Thymus (tissue), 11 donors: ENCODE results near the gene WNT7A. TPM values are rescaled to one million over a fixed set of nuclear protein-coding genes. Genes with fewer than 3 reads are reported as not detected.

Source experiments
- DNase-seq, 9 donors: peaks; one replicate each; pipeline ENCODE4 v3.0.0-alpha.2; 2013; ENCODE audit warnings: low spot score in 9 of 9, low read depth in 6 of 9, missing footprints in 1 of 9
- H3K27ac ChIP-seq, 2 donors: one replicate each; pipeline ENCODE4 v1.5.1; 2013; ENCODE audit warnings: control low read depth in 1 of 2, low read depth in 1 of 2, low read length in 1 of 2, mild to moderate bottlenecking in 1 of 2, moderate library complexity in 1 of 2
- H3K27me3 ChIP-seq, 2 donors: one replicate each; pipeline ENCODE4 v1.5.1; 2013; ENCODE audit warnings: low read length in 1 of 2; ENCODE audit not compliant: control insufficient read depth in 2 of 2, insufficient read depth in 1 of 2
- H3K36me3 ChIP-seq, 2 donors: one replicate each; pipeline ENCODE4 v1.5.1; 2013; ENCODE audit warnings: low read length in 1 of 2, mild to moderate bottlenecking in 1 of 2, moderate library complexity in 1 of 2; ENCODE audit not compliant: control insufficient read depth in 2 of 2, insufficient read depth in 2 of 2
- H3K4me1 ChIP-seq, 2 donors: one replicate each; pipeline ENCODE4 v1.5.1; 2013; ENCODE audit warnings: low read length in 2 of 2; ENCODE audit not compliant: control insufficient read depth in 2 of 2, insufficient read depth in 2 of 2
- H3K4me3 ChIP-seq, 2 donors: one replicate each; pipeline ENCODE4 v1.5.1; 2013; ENCODE audit warnings: low read length in 2 of 2, control low read depth in 1 of 2, mild to moderate bottlenecking in 1 of 2
- H3K9me3 ChIP-seq, 2 donors: one replicate each; pipeline ENCODE4 v1.5.1; 2013; ENCODE audit warnings: low read length in 1 of 2, mild to moderate bottlenecking in 1 of 2; ENCODE audit not compliant: control insufficient read depth in 2 of 2, insufficient read depth in 1 of 2
- WGBS: extraction: QIAGEN DNeasy Blood & Tissue Kit; methylation state at CpG from one replicate; pipeline ENCODE4 v1.1.7; 2013; 5-methylcytosine and 5-hydroxymethylcytosine counted together
- polyA plus RNA-seq: library from polyadenylated mRNA; stranded (reverse); fragments of 200-250 nt; gene quantifications from one replicate; pipeline ENCODE4 v1.2.3, GENCODE V29; 2013
- total RNA-seq: library from RNA; stranded (reverse); fragments of 120-200 nt; gene quantifications from one replicate; pipeline ENCODE4 v1.2.4, GENCODE V29; 2013
- donor health status: healthy.

The WNT7A gene
- total and polyA plus RNA-seq, 2 donors = under 0.01 to 0.14 TPM

DNA sequence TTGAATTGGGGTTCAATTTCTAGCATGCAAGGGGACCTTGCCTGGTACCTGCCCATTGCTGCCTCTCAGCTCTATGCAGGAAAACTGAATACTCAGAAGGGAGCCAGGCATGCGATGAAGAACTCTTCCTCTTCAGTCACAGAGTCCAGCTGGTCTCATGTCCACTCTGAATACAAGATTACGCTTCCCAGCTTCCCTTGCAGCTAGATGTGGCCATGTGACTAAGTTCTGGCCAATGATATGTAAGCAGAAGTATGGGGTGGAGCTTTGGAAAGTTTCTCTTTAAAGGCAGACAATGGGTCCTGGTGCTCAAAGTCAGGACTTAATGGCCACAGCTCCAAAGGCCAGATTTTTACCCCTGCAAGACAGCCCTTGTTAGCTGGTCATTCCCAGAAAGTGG lies 9.0 kb downstream of the WNT7A start:
- Histone ChIP-seq H3K9me3 (peaks cover 0 to 2% of the 10 kb centered on the region in 2 donors), H3K27me3 (peaks cover 3 to 46% of the 10 kb centered on the region in 2 donors), H3K4me3 (no peak overlapping the region), H3K36me3 (no peaks in the 10 kb centered on the region), H3K27ac (no peak overlapping the region), H3K4me1 (peaks cover 0 to 10% of the 10 kb centered on the region in 2 donors)
- DNase-seq = no peak
- WGBS = 94% methylated on average over 2 of the region's 2 CpGs

DNA sequence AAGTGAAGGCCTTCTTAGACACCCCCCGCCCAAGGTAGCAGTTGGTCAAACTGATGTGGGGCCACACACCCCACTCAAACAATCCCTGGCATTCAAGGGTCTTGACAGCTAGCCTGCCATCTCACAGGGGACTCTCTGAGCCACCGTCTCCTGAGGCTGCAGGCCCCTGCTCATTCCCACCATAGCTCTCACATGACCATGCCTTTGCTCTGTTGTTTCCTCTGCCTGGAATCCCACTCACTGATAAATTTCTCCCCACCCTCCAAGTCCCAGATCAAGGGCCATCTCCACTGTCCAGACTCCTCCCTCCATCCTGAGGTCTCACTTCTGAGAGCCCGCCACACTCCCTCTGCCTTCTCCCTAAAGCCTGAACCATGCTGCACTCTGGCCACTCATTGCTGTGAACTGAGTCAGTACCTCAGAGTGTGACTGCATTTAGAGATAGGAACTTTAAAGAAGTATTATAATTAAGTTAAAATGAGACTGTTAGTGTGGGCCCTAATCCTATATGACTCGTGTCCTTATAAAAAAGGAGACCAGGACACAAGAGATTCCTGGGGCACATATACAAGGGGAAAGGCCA lies 10.0 kb downstream of the WNT7A start:
- Histone ChIP-seq H3K9me3 (peaks cover 0 to 2% of the 10 kb centered on the region in 2 donors), H3K27ac (no peak overlapping the region), H3K4me1 (peaks cover 0 to 10% of the 10 kb centered on the region in 2 donors), H3K4me3 (no peak overlapping the region), H3K36me3 (no peaks in the 10 kb centered on the region), H3K27me3 (peaks cover 0 to 42% of the 10 kb centered on the region in 2 donors)
- DNase-seq = no peak
- WGBS = 94% methylated on average over 4 of the region's 4 CpGs

DNA sequence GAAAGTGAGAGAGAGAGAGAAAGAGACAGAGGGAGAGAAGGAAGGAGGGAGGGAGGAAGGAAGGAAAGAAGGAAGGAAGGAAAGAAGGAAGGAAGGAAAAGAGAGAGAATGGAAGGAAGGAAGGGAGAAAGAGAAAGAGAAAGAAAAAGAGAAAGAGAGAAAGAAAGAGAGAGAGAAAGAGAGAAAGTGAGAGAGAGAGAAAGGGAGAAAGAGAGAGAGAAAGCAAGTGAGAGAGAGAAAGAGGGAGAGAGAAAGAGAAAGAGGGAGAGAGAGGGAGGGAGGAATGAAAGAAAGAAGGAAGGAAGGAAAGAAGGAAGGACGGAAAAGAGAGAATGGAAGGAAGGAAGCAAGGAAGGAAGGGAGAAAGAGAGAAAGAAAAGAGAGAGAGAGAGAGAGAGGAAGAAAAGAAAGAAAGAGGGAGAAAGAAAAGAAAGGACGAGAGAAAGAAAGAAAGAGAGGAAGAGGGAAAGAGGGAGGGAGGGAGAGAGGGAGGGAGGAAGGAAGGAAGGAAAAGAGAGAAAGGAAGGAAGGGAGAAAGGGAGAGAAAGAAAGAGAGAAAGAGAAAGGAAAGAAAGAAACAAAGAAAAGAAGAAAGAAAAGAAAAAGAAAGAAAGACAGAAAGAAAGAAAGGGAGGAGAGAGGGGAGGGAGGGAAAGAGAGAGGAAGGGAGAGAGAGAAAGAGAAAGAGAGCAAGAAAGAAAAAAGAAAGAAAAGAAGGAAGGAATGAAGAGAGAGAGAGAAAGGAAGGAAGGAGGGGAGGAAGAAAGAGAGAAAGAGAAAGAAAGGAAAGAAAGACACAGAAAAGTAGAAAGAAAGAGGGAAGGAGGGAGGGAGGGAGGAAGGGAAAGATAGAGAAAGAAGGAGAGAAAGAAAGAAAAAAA lies 10.8 kb downstream of the WNT7A start:
- no peak overlapping the region for H3K27ac ChIP-seq
- peaks cover 0 to 2% of the 10 kb centered on the region in 2 donors for H3K9me3 ChIP-seq
- no peak for DNase-seq
- H3K36me3 ChIP-seq = no peaks in the 10 kb centered on the region
- H3K4me3 ChIP-seq = no peak overlapping the region
- WGBS = 62% methylated on average over 2 of the region's 2 CpGs
- H3K4me1 ChIP-seq = peaks cover 0 to 10% of the 10 kb centered on the region in 2 donors
- peaks cover 0 to 38% of the 10 kb centered on the region in 2 donors for H3K27me3 ChIP-seq

DNA sequence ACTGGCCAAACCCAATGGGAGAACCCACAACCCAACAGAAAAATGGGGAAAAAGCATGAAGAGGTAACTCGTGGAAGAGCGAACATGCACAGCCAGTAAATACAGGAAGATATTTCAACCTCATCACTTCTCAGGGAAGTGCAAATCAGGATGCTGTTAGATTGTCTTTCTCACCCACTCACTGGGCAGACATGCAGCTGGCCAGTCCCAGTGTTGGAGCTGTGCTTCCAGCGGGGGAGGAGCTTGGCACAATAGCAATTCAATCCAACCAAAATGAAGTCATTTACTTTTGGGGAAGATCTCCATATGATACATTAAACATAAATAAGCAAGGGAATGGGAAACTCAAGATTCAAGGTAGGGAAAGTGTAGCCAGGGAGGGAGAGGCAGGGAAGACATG lies 12.1 kb downstream of the WNT7A start:
- H3K4me1 ChIP-seq = peaks cover 0 to 10% of the 10 kb centered on the region in 2 donors
- H3K36me3 ChIP-seq = no peaks in the 10 kb centered on the region
- 91% methylated on average over 3 of the region's 3 CpGs for WGBS
- H3K4me3 ChIP-seq = no peak overlapping the region
- peaks cover 0 to 33% of the 10 kb centered on the region in 2 donors for H3K27me3 ChIP-seq
- peaks cover 0 to 2% of the 10 kb centered on the region in 2 donors for H3K9me3 ChIP-seq
- H3K27ac ChIP-seq = no peak overlapping the region
- DNase-seq = no peak

DNA sequence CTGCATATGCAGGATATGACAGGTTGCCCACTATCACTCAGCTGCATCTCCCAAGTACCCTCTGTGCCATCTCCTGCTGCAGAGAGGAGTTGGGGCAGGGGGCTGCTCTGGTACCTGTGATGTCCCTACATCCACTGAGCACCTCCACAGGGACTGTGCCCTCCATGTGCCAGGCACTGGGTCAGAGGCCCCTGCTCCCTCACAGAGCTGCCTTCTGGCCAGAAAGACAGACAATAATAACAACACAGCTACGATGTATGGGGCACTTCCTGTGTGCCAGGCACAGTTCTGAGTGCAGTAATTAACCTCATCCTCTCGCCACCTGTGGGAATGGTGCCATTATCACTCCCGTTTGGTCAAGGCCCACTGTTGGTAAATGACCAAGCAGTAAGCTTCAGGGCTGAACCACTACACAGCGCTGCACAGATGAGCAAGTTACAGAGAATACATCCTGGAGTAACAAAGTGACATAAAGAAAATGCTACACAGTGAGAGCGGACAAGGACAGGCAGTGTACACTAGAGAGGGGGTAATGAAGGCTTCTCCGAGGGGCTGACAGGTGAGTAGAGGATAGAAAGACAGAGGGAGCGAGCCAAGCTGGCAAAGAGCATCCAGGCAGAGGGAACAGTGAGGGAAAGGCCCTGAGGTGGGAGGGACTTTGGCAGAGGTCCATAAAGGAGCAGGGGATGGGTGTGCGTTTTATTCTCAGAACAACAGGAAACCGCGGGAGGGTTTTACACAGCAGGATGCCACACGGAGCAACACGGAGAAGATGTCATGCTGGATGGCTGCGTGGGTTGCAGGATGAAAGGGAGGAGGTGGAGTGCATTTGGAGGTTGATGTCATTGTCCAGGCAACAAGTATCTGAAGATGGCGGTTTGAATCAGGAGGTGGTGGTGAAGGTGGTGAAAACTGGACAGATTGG lies 13.6 kb downstream of the WNT7A start:
- Histone ChIP-seq H3K9me3 (peaks cover 0 to 2% of the 10 kb centered on the region in 2 donors), H3K4me3 (no peak overlapping the region), H3K4me1 (peaks cover 0 to 10% of the 10 kb centered on the region in 2 donors), H3K27ac (peak overlapping the region in 1 of 2 donors; percentile 64), H3K27me3 (peaks cover 0 to 36% of the 10 kb centered on the region in 2 donors), H3K36me3 (no peaks in the 10 kb centered on the region)
- DNase-seq = peak in 1 of 9 donors; percentile 34
- 38% methylated on average over 14 of the region's 14 CpGs for WGBS

DNA sequence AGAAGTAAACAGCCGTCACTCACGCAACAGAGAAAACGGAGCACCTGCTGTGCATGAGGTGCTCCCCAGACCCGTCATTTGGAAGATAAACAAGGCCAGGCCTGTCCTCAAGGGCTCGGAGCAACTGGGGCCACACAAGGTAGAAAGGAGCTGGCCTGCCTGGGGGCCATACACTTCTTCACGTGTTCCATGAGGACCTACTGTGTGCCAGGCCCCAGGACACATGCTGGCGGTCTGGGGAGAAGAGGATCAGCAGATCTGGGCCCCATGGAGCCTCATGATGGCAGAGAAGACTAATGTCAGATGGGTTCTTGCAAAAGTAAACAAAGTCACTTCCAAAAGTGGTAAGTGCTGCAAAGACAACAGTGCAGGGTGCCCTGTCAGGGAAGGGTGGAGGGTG lies 14.3 kb downstream of the WNT7A start:
- no peak overlapping the region for H3K27ac ChIP-seq
- H3K4me1 ChIP-seq = peaks cover 0 to 10% of the 10 kb centered on the region in 2 donors
- H3K36me3 ChIP-seq = no peaks in the 10 kb centered on the region
- WGBS = 85% methylated on average over 7 of the region's 7 CpGs
- no peak overlapping the region for H3K4me3 ChIP-seq
- no peak for DNase-seq
- H3K9me3 ChIP-seq = peaks cover 0 to 1% of the 10 kb centered on the region in 2 donors
- peaks cover 0 to 35% of the 10 kb centered on the region in 2 donors for H3K27me3 ChIP-seq

DNA sequence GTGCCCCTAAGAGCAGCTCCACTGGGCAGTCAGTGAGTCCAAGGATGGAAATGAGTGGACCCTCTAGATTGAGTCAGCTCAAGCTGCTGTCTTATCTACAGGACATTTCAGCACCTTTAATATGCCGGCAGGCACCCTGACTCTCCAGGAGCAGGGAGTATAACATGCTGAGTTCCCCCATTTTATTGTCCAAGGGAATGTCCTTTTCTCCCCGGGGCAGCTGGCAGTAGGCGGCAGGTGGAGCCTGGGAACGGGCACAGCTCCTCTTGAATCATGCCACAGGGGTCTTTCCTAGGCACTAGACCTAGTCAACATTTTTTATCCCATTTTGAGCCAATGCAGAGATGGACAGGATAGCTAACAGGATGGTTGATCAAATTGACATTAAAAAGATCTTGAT lies 14.8 kb downstream of the WNT7A start:
- DNase-seq = no peak
- H3K4me1 ChIP-seq = peaks cover 0 to 10% of the 10 kb centered on the region in 2 donors

DNA sequence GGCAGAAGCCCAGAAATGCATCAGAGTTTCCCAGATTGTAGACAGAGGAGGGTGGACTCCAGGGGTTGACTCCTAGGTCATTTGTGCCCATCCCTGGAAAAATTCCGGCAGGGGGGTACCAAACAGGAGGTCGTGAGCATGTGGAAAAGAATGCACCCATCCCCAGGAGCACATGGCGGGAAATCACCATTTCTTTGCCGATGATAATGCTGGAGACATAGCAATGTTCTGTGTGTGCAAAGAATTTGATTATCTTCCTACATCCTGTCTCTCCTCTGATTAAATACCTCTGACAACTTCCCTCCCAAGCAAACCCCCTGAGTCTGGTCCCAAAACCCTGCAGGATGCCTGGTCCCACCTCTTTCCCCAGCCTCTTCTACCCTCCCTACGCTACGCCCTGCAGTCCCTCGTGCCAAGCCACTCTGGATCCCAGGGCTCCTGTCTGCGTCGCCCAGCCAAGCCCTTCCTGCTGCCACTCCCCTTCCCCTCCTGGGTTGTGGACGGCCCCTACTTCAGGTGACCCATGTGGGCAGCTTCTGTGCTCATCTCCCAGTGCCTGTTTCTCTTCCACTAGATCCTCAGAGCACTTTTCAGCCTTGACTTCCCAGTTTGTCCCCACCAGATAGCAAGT lies 15.8 kb downstream of the WNT7A start:
- Histone ChIP-seq H3K4me3 (no peak overlapping the region), H3K9me3 (no peaks in the 10 kb centered on the region), H3K4me1 (peaks cover 0 to 10% of the 10 kb centered on the region in 2 donors), H3K36me3 (no peaks in the 10 kb centered on the region), H3K27me3 (peaks cover 0 to 37% of the 10 kb centered on the region in 2 donors), H3K27ac (no peak overlapping the region)
- WGBS = 88% methylated on average over 10 of the region's 10 CpGs
- no peak for DNase-seq

More for the DNA sequence above, 14.8 kb downstream of the WNT7A start:
- Histone ChIP-seq H3K27me3 (peaks cover 0 to 35% of the 10 kb centered on the region in 2 donors), H3K27ac (no peak overlapping the region), H3K36me3 (no peaks in the 10 kb centered on the region), H3K4me3 (no peak overlapping the region), H3K9me3 (no peaks in the 10 kb centered on the region)
- 94% methylated on average over 4 of the region's 4 CpGs for WGBS
